GM23248 (cell line): ENCODE measurements around the gene CPM.

Source experiments
- EZH2 ChIP-seq: fragments of 200-600 bp; sonication (generic); IDR thresholded peaks from 2 replicates; pipeline ENCODE4 v1.6.1; 2018; ENCODE audit warnings: antibody characterized with exemption, mild to moderate bottlenecking; ENCODE audit not compliant: insufficient read depth, poor library complexity, severe bottlenecking
- EZH2phosphoT487 ChIP-seq: fragments of 200-600 bp; sonication (generic); IDR thresholded peaks from 2 replicates; pipeline ENCODE4 v1.6.1; 2018; ENCODE audit warnings: antibody characterized with exemption, moderate library complexity, mild to moderate bottlenecking, low read depth; ENCODE audit not compliant: insufficient read depth

GRCh38 chr12:68815232-68815927 lies 117.6 kb downstream of the CPM start:
- no peak for TF ChIP-seq EZH2
- TF ChIP-seq EZH2phosphoT487, result no peak
